A673 (cell line): Measurements from ENCODE around the gene ITIH1. TPM values are rescaled to one million over a fixed set of nuclear protein-coding genes. Genes with fewer than 3 reads are reported as not detected.

Source experiments
- BruUV-seq: library from RNA; stranded (reverse); fragments of 400-500 nt; replicated peaks from 2 replicates; lab custom pipeline; 2021; lab: Mats Ljungman, UMichigan
- CTCF ChIA-PET: fragments of 300-600 bp; sonication (Branson Sonifier 250); formaldehyde crosslinking; loops from one replicate; lab custom pipeline; 2022; ENCODE audit warnings: antibody characterized with exemption; lab: Charles Lee
- POLR2A ChIA-PET: fragments of 300-600 bp; sonication (Branson Sonifier 250); formaldehyde crosslinking; loops from one replicate; lab custom pipeline; 2022; ENCODE audit warnings: antibody characterized with exemption; ENCODE audit not compliant: low non-redundant PET; lab: Charles Lee
- DNase-seq: peaks from one replicate; pipeline ENCODE4 v3.0.0-alpha.2; 2015; ENCODE audit warnings: low spot score
- H3K27ac ChIP-seq: fragments of 200-600 bp; sonication (generic); 2 replicates; pipeline ENCODE4 v1.5.1; 2016; ENCODE audit warnings: mixed run types, low read depth, mild to moderate bottlenecking, mixed read lengths, antibody characterized with exemption, low read length; ENCODE audit not compliant: poor library complexity, severe bottlenecking
- H3K27me3 ChIP-seq: fragments of 200-600 bp; sonication (generic); replicated peaks from 2 replicates; pipeline ENCODE4 v1.6.1; 2017; ENCODE audit warnings: mixed run types, low read depth, mild to moderate bottlenecking, mixed read lengths, antibody characterized with exemption, low read length; ENCODE audit not compliant: insufficient read depth, poor library complexity
- H3K36me3 ChIP-seq: fragments of 200-600 bp; sonication (generic); 2 replicates; pipeline ENCODE4 v1.6.1; 2016; ENCODE audit warnings: mixed run types, mild to moderate bottlenecking, mixed read lengths, antibody characterized with exemption, low read length; ENCODE audit not compliant: insufficient read depth, poor library complexity, severe bottlenecking
- H3K4me1 ChIP-seq: fragments of 200-600 bp; sonication (generic); 2 replicates; pipeline ENCODE4 v1.6.1; 2017; ENCODE audit warnings: mixed run types, mild to moderate bottlenecking, mixed read lengths, antibody characterized with exemption, low read length; ENCODE audit not compliant: insufficient read depth, poor library complexity, severe bottlenecking
- H3K4me3 ChIP-seq: fragments of 200-600 bp; sonication (generic); 2 replicates; pipeline ENCODE4 v1.5.1; 2016; ENCODE audit warnings: low read depth, mixed run types, mild to moderate bottlenecking, mixed read lengths, low read length; ENCODE audit not compliant: poor library complexity, severe bottlenecking
- H3K9me3 ChIP-seq: fragments of 200-600 bp; sonication (generic); 2 replicates; pipeline ENCODE4 v1.6.1; 2016; ENCODE audit warnings: mixed run types, low read depth, mild to moderate bottlenecking, mixed read lengths, antibody characterized with exemption, low read length; ENCODE audit not compliant: poor library complexity, severe bottlenecking
- CTCF ChIP-seq: fragments of 300-800, 200-600 bp; sonication (generic); conservative IDR thresholded peaks from 2 replicates; pipeline ENCODE4 v1.5.1; 2017; ENCODE audit warnings: low read depth, mild to moderate bottlenecking, antibody characterized with exemption, low read length, moderate library complexity, mixed read lengths
- EZH2 ChIP-seq: fragments of 200-600 bp; sonication (generic); IDR thresholded peaks from 2 replicates; pipeline ENCODE4 v1.6.1; 2017; ENCODE audit warnings: borderline replicate concordance, low read depth, mild to moderate bottlenecking, mixed read lengths, antibody characterized with exemption, low read length; ENCODE audit not compliant: poor library complexity, severe bottlenecking
- intact Hi-C: fragments of 100-400 bp; cut with micrococcal nuclease; formaldehyde crosslinking; loops from one replicate; pipeline ENCODE4 v1.10.0; 2022; ENCODE audit not compliant: unreplicated experiment
- total RNA-seq: library from RNA; stranded (reverse); gene quantifications from 2 replicates; pipeline ENCODE4 v1.2.3, GENCODE V29; 2021

Gene ITIH1
- total RNA-seq, 1 experiment from 2014 or later: not detected

- Histone ChIP-seq H3K36me3 (no peaks in the 10 kb centered on the region), H3K4me3 (no peak overlapping the region), H3K27me3 (no peaks in the 10 kb centered on the region), H3K9me3 (no peaks in the 10 kb centered on the region), H3K4me1 (no peaks in the 10 kb centered on the region), H3K27ac (no peak overlapping the region)
- CTCF ChIA-PET: no interaction called here
- no peak for DNase-seq
- POLR2A ChIA-PET: no interaction called here
- intact Hi-C loops: no loop called here
- TF ChIP-seq EZH2: no peak
- TF ChIP-seq CTCF: no peak
- BruUV-seq: no TSS peak
Measured at GRCh38 chr3:52789746-52790040, 12.3 kb downstream of the ITIH1 start.

GRCh38 chr3:52790337-52790736 lies 12.9 kb downstream of the ITIH1 start:
- no peak for DNase-seq
- Histone ChIP-seq H3K4me3 (no peak overlapping the region), H3K4me1 (no peaks in the 10 kb centered on the region), H3K9me3 (no peaks in the 10 kb centered on the region), H3K27ac (no peak overlapping the region), H3K27me3 (no peaks in the 10 kb centered on the region), H3K36me3 (no peaks in the 10 kb centered on the region)
- POLR2A ChIA-PET: no interaction called here
- intact Hi-C loops: no loop called here
- BruUV-seq: no TSS peak
- TF ChIP-seq EZH2 (no peak), CTCF (no peak)
- CTCF ChIA-PET: no interaction called here

GRCh38 chr3:52790741-52791140 lies 13.3 kb downstream of the ITIH1 start:
- Histone ChIP-seq H3K4me3 (no peak overlapping the region), H3K9me3 (no peaks in the 10 kb centered on the region), H3K27ac (no peak overlapping the region), H3K4me1 (no peaks in the 10 kb centered on the region), H3K36me3 (no peaks in the 10 kb centered on the region), H3K27me3 (no peaks in the 10 kb centered on the region)
- POLR2A ChIA-PET: no interaction called here
- DNase-seq: no peak
- no peak for TF ChIP-seq CTCF
- TF ChIP-seq EZH2: no peak
- CTCF ChIA-PET: no interaction called here
- no TSS peak for BruUV-seq
- intact Hi-C loops: no loop called here
